Measurements from ENCODE around the gene PHF20.

DNA sequence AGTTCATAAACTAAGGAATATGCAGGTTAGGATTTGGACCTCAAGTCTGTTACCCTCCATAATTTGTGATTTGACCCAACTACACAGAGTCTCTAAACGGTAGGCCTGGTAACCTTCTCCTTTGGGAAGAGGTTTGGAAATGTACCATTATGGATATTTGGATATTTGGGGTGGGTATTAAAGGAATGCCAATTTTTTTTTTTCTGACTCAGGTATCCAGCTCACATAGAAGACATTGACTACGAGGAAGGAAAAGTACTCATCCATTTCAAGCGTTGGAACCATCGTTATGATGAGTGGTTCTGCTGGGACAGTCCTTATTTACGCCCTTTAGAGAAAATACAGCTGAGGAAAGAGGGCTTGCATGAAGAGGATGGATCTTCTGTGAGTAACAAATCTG lies 70.5 kb downstream of the PHF20 start:
- TF ChIP-seq POLR2A (IDR thresholded peaks at IDR 0.05): no peak
- TF ChIP-seq, protein P1, sequence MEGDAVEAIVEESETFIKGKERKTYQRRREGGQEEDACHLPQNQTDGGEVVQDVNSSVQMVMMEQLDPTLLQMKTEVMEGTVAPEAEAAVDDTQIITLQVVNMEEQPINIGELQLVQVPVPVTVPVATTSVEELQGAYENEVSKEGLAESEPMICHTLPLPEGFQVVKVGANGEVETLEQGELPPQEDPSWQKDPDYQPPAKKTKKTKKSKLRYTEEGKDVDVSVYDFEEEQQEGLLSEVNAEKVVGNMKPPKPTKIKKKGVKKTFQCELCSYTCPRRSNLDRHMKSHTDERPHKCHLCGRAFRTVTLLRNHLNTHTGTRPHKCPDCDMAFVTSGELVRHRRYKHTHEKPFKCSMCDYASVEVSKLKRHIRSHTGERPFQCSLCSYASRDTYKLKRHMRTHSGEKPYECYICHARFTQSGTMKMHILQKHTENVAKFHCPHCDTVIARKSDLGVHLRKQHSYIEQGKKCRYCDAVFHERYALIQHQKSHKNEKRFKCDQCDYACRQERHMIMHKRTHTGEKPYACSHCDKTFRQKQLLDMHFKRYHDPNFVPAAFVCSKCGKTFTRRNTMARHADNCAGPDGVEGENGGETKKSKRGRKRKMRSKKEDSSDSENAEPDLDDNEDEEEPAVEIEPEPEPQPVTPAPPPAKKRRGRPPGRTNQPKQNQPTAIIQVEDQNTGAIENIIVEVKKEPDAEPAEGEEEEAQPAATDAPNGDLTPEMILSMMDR (IDR thresholded peaks at IDR 0.05): no peak
